GM18498 (cell line): ENCODE measurements around the gene PSD2.

Experiments
- ATAC-seq: cut with Tn5 transposase; IDR thresholded peaks from one replicate; pipeline ENCODE4 v1.9.1; 2021; ENCODE audit warnings: mild to moderate bottlenecking, moderate library complexity; ENCODE audit not compliant: unreplicated experiment

Gene PSD2

GRCh38 chr5:139835656-139836055 is 40.0 kb downstream of the PSD2 start:
- ATAC-seq, result no peak

- no peak for ATAC-seq
These were observed 41.0 kb downstream of the PSD2 start for GRCh38 chr5:139836469-139837208.

DNA sequence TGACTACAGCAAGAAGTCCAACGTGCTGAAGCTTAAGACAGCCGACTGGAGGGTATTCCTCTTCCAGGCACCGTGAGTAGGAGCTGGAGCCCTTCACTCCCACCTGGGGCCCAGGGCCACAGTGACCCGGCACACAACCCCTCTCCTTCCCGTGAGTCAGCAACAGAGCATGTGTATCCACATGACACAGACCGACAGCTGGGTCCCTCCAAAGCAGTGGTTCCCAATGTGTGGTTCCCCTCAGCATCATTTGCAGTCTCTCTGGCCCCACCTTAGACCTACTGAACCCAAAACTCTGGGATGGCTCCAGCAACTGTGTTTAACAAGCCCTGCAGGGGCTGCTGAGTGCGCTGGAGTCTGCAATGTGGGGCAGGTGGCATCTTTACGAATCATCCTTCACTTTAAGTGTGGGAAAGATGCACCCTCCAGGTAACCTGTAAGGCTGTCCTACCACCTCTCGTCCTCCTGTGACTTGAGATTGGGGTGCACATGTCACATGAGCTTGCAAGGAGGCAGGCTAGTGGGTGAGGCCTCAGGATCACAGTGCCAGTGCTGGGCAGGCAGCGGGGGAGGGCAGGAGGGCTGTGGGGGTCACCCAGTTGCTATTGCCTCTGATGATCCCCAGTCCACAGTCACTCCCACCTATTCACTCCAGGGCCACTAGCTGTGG is 42.2 kb downstream of the PSD2 start:
- no peak for ATAC-seq

DNA sequence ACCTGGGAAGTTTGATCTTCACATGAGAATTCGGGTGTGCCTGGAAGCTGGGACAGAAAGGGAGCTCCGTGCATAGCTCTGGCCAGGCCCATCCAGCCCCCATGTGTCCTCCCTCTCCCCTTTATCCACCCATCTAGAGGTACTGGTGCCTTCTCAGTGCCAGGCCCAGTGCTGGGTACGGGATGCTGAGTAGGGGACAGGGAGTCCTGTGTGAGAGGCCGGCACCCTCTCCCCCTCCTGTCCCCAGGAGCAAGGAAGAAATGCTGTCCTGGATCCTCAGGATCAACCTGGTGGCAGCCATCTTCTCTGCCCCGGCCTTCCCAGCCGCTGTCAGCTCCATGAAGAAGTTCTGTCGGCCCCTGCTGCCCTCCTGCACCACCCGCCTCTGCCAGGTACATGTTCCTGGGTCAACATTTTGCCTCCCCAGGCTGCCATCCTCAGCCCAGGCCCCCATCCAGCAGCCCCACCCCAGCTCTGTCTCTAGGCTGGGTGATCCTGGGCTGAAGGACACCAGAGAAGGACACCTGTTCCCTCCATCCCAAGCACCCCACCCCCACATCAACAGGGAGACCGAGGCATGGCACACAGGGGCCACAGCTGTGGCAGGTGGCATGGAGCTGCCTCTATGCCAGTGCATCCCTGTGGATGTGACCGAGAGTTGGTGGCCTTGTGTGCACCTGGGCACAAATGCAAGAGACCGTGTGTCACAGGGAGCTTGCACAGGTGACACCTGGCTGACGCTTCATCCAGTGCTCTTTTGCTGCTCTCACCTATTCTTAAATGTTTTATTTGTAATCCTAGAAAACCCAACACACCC is 43.0 kb downstream of the PSD2 start:
- ATAC-seq, result no peak

DNA sequence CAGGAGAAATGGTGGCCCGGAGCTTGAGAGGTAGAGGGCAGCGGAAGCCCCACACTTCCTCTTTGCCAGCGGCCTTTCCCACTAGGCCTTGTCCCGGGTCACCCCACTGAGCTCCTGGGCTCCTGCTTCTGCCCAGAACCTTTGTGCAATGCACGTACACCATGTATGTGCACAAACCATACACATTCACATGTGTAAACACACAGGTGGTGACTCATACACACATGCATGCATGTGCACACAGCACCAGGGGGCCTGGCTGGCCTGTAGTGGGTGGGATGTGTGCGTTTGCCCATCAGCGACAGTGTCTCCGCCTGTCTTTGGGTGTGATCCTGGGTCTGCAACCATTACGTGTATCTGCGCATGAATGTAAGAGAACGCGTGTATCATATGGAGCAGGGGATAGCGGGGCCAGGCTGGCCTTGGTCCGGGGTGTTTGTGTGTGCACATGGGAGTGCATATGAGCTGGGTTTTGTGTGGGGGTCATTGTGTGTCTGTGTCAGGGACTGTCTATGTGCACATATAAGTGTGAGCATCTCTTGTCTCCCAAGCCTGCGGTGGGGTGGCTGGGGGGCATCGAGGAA is 43.7 kb downstream of the PSD2 start:
- no peak for ATAC-seq

GRCh38 chr5:139839918-139840317 is 44.3 kb downstream of the PSD2 start:
- no peak for ATAC-seq

- ATAC-seq, result no peak
These were observed 45.9 kb downstream of the PSD2 start for GRCh38 chr5:139841549-139841948.

DNA sequence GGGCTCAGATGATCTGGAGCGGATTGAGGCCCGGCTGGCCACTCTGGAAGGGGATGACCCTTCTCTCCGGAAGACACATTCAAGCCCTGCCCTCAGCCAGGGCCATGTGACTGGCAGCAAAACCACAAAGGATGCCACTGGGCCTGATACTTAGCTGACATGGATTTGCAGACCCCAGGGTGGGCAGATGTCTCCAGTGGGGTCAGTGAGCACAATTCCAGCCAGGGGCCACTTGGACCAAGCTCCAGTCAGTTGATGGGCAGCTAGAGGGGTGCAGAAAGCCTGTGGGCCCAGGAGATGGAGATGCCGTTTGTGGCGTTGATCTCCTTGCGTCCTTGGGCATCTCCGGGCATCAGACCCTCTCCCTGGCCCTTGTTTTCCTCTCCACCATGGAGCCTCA is 46.7 kb downstream of the PSD2 start:
- ATAC-seq, result no peak

- no peak for ATAC-seq
These were observed 48.4 kb downstream of the PSD2 start for GRCh38 chr5:139843991-139844390.

DNA sequence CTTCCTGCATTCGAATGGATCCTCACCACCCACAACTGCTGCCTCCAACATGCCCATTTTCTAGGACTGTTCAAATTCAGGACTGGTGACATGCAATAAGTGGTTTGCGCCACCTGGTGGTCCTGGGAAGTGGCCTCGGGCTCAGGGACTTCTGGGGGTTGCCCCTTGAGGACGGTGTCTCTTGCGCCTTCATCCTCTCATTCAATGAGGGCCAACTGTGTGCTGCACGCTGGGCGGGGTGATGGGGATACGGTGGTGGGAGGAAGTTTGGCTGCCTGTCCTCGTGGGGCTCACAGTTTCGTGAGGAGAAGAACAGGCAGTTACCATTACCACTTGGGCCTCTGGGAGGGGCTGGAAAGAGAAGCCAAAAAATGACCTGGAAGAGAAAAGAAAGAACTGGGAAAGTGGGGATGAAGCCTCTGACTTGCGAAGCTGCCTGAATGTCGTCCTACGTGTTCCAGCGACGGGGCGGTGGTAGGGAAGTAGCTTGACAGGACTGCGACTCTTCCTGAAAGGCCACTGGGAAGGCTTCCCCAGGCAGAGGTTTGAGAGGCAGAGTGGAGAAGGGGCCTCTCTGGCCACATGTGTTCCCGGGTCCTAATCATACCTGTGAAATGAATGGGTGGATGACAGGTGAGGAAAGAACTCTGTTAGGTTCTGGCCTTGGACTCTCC is 49.0 kb downstream of the PSD2 start:
- no peak for ATAC-seq

- no peak for ATAC-seq
These were observed 50.5 kb downstream of the PSD2 start for GRCh38 chr5:139845846-139846681.

DNA sequence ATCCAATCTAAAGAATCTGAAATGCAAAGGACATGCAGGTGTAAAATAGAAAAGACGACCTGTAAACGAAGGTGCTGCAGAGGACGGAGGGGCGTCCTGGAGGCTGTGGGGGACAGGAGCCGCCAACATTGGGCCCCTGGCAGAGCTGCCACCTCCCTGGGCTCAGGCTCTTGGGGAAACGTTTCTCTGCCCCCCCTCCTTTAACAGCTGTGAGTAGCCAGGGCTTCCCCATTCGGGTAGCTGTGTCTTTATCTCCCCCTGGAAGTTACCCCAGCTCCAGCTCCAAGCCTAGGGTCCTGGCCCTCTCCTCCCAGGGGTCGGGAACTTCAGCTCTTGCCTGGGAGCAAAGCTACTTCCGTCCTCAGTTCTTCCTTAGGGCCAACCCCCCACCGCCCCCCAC is 51.5 kb downstream of the PSD2 start:
- ATAC-seq, result no peak

- peak; percentile 77 for ATAC-seq
These were observed 52.3 kb downstream of the PSD2 start for GRCh38 chr5:139847790-139848507.

DNA sequence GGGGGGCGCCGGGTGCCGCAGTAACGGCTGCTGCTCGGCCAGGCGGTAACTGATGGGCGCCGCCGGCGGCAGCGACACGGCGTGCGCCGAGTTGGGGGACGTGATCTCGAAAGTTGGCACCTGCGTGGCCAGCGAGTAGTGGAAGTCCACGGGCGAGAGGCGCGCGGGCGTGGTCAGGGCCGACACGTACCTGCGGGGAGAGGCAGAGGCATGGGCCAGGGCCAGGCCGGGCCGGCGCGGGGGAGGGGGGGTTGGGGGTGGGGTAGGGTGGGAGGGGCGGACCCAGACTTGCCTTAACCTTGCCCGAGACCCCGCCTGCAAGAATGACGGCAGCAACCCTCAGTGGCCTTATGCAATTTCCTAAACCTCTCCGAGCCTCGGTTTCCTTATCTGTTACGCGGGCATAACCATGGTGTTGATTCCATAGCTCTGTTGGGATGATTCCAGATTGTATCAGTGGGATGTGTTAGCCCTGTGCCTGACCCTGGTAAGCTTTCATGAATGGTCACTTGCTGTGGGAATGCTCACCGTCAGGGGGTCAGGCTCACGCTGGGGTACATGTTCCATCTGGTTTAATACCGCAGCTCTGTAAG is 53.0 kb downstream of the PSD2 start:
- ATAC-seq, result peak; percentile 30

GRCh38 chr5:139849501-139849900 is 53.9 kb downstream of the PSD2 start:
- no peak for ATAC-seq

- no peak for ATAC-seq
These were observed 54.3 kb downstream of the PSD2 start for GRCh38 chr5:139849942-139850341.

DNA sequence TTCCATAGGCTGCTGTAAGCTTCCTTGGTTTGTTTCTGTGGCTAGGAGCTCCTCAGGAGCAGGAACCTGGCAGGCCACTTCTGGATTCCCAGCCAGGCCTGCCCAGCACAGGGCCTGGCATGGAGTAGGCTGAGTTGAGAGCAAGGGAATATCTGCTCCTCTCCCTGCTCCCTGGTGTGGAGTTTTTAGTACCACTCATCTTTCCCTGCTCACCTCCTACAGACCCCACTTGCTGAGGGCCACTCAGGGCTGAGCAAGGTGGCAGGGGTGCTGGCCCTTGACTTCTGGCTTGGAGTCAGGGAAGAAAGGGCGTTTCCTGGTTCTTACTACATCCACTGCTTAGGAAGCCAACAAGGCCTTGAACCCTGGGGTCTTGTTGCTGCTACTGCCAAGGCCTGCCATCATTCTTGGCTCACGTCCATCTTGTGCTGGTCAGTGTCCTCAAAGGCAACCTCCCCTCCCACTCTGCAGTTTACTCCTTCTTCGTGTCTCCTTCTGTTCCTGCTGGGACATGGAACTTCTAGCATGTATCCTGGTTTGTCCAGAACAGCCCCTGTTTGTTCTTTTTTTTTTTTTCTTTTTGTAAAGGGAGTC is 54.9 kb downstream of the PSD2 start:
- no peak for ATAC-seq

DNA sequence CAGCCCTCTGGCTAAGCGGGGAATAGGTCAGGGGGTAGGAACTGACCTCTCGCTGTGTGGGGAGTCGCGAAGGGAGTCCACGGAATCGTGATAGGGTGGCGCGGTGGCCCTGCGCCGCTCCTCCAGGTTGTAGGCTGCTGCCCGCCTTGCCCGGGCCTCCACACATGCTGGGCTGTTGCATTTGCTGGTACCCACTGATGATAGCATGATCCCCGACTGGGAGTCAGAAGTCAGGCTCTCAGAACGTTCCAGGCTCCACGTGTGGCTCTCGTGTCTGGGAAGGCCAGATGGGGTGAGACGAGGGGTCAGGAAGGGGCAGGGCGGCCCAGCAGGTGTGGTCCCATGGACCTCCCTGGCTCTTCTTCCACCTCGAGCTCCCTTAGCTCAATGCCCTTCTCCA is 56.0 kb downstream of the PSD2 start:
- ATAC-seq, result no peak

DNA sequence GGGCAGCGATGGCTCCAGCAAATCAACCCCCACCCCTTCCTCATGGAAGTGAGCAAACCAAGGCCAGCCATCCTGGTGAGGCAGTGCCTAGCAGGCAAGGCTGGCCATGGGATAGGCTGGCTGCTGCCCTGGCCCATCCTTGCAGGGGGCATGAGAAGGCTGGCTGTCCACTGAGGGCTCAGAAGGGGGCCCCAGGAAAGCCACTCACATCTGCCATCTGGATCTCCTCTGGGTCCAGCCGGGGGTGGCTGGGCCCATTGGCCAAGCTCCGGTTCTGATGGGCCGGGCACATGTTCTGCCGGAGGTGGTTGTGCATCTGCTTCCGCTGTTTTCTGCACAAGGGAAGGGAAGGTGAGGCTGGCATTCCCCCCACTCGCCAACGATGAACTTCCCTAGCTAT is 57.1 kb downstream of the PSD2 start:
- no peak for ATAC-seq
